Measurements from ENCODE around the gene MIB1.

The MIB1 gene

GRCh38 chr18:21759836-21760235 is 19.2 kb downstream of the MIB1 start:
- WGBS (ENCODE audit: insufficient coverage), result 100% methylated on average over 1 of the region's 2 CpGs
- DNase-seq, result no peak
- H3K4me3 ChIP-seq (ENCODE audit: control insufficient read depth in 1 of 7, extremely low read depth in 1 of 7, insufficient read depth in 4 of 7, low read depth in 2 of 7, low read length in 6 of 7), result no peak overlapping the region
- peaks cover 0 to 3% (median 0%) of the 10 kb centered on the region in 4 experiments for H3K36me3 ChIP-seq (ENCODE audit: control insufficient read depth in 4 of 4, insufficient read depth in 4 of 4, low read length in 3 of 4)
- peaks cover 0 to 9% (median 0%) of the 10 kb centered on the region in 4 experiments for H3K4me1 ChIP-seq (ENCODE audit: control extremely low read depth in 1 of 4, control insufficient read depth in 4 of 4, insufficient read depth in 4 of 4, low read length in 3 of 4)
- no peaks in the 10 kb centered on the region for H3K9me3 ChIP-seq (ENCODE audit: control extremely low read depth in 1 of 5, control insufficient read depth in 4 of 5, insufficient read depth in 2 of 5, low read depth in 1 of 5, low read length in 4 of 5)
- H3K27me3 ChIP-seq (replicated peaks in 2 of 5; ENCODE audit: control insufficient read depth in 4 of 5, insufficient read depth in 5 of 5, low read length in 4 of 5), result no peaks in the 10 kb centered on the region
- CTCF ChIA-PET, result interaction anchor here (1.0 to 2.8 kb wide), 3 partner anchors 11 to 159 kb away, joined by 3 to 7 read pairs (median 3); partner anchors contain the start of gene ESCO1
- H3K27ac ChIP-seq (ENCODE audit: insufficient read depth in 1 of 2, low read depth in 1 of 2, low read length in 2 of 2, poor library complexity in 1 of 2, severe bottlenecking in 2 of 2), result no peak overlapping the region
- POLR2A ChIA-PET, result no interaction called here

DNA sequence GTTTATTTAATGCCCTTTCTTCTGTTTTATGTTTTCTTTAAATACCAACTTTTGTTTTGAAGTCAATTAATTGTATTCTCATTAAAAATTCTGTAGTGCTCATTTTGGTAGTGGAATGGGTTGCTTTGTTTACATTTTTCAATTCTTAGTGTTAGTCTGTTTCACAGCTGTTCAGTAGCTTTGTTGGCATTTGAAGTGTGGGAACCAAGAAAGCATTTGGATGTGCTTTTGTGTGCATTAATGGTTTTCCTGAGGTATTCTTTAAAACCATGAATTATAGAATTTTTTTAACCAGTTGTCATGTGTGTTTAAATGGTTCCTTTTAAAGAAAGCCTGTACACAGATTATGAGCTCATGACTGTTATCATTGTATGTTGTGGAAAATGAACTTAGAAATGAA is 19.7 kb downstream of the MIB1 start:
- CTCF ChIA-PET, result interaction anchor here (1.0 to 2.8 kb wide), 3 partner anchors 11 to 160 kb away, joined by 3 to 7 read pairs (median 3); partner anchors contain the start of gene ESCO1
- Histone ChIP-seq H3K4me1 (ENCODE audit: control extremely low read depth in 1 of 4, control insufficient read depth in 4 of 4, insufficient read depth in 4 of 4, low read length in 3 of 4) (peaks cover 0 to 9% (median 0%) of the 10 kb centered on the region in 4 experiments), H3K27me3 (replicated peaks in 2 of 5; ENCODE audit: control insufficient read depth in 4 of 5, insufficient read depth in 5 of 5, low read length in 4 of 5) (no peaks in the 10 kb centered on the region), H3K4me3 (ENCODE audit: control insufficient read depth in 1 of 7, extremely low read depth in 1 of 7, insufficient read depth in 4 of 7, low read depth in 2 of 7, low read length in 6 of 7) (no peak overlapping the region), H3K36me3 (ENCODE audit: control insufficient read depth in 4 of 4, insufficient read depth in 4 of 4, low read length in 3 of 4) (peaks cover 0 to 3% (median 0%) of the 10 kb centered on the region in 4 experiments), H3K9me3 (ENCODE audit: control extremely low read depth in 1 of 5, control insufficient read depth in 4 of 5, insufficient read depth in 2 of 5, low read depth in 1 of 5, low read length in 4 of 5) (no peaks in the 10 kb centered on the region), H3K27ac (ENCODE audit: insufficient read depth in 1 of 2, low read depth in 1 of 2, low read length in 2 of 2, poor library complexity in 1 of 2, severe bottlenecking in 2 of 2) (no peak overlapping the region)
- POLR2A ChIA-PET, result no interaction called here
- no peak for DNase-seq

DNA sequence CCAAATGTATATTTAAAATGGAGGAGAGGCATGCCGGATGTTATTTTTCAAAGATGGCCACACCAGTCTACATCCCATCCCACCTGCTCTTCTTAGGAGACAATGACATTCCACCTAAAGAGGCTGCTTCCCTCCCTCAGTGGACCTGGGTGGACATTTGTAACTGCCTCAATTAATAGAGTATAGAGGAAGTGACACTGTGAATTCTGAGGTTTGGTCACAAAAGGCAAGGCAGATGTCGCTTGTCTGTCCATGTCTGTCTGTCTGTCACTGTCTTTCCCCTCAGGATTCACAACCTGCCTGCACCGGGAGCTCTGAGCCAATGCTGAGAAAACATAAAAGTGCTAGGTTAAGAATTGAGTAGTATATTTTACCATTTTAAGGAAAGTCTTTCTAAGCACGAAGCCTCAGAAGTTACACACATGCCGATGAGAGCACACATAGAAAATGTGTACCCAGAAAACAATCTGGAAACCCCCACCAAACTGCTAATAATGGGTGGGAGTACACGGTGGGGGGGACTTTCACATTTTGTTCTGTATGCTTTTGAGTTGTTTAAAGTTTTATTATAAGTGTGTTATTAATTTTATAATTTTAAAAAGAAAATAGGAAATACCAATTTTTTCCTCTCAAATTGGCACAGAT is 21.0 kb downstream of the MIB1 start:
- Histone ChIP-seq H3K36me3 (ENCODE audit: control insufficient read depth in 4 of 4, insufficient read depth in 4 of 4, low read length in 3 of 4) (peaks cover 7 to 13% (median 9%) of the 10 kb centered on the region in 4 experiments), H3K9me3 (ENCODE audit: control extremely low read depth in 1 of 5, control insufficient read depth in 4 of 5, insufficient read depth in 2 of 5, low read depth in 1 of 5, low read length in 4 of 5) (no peaks in the 10 kb centered on the region), H3K4me1 (ENCODE audit: control extremely low read depth in 1 of 4, control insufficient read depth in 4 of 4, insufficient read depth in 4 of 4, low read length in 3 of 4) (peaks cover 0 to 9% (median 0%) of the 10 kb centered on the region in 4 experiments), H3K4me3 (ENCODE audit: control insufficient read depth in 1 of 7, extremely low read depth in 1 of 7, insufficient read depth in 4 of 7, low read depth in 2 of 7, low read length in 6 of 7) (no peak overlapping the region), H3K27ac (ENCODE audit: insufficient read depth in 1 of 2, low read depth in 1 of 2, low read length in 2 of 2, poor library complexity in 1 of 2, severe bottlenecking in 2 of 2) (no peak overlapping the region), H3K27me3 (replicated peaks in 2 of 5; ENCODE audit: control insufficient read depth in 4 of 5, insufficient read depth in 5 of 5, low read length in 4 of 5) (no peaks in the 10 kb centered on the region)
- POLR2A ChIA-PET, result no interaction called here
- 94% methylated on average over 2 of the region's 6 CpGs for WGBS (ENCODE audit: insufficient coverage)
- DNase-seq, result no peak
- CTCF ChIA-PET, result interaction anchor here (2.8 kb wide), 1 partner anchor 12 kb away, joined by 7 read pairs; no protein-coding TSS in a partner anchor

DNA sequence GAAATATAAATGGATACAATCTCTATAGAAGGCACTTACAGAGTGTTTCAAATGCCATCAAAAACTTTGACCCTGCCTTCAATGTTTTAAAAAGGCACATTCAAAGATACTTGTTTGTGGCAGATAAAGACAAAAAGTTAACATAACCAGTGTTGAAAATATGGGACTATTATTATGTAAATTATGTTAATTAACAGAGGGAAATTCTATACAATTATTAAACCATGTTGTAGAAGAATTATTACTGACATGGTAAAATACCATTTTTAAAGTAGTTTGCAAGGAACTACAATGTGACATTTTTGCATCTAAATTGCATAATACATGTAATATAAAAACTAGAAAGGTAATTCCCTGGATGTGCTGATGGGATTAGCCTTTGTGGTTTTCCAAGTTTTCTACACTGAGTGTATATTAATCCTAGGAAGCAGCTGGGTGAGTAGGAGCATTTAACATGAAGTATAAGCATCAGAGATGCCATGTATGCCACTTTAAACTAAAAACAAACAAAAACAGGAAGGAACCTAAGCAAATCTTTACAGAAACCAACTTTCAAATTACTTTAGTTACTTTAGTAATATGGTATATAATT is 21.7 kb downstream of the MIB1 start:
- no peaks in the 10 kb centered on the region for H3K27me3 ChIP-seq (replicated peaks in 2 of 5; ENCODE audit: control insufficient read depth in 4 of 5, insufficient read depth in 5 of 5, low read length in 4 of 5)
- H3K36me3 ChIP-seq (ENCODE audit: control insufficient read depth in 4 of 4, insufficient read depth in 4 of 4, low read length in 3 of 4), result peaks cover 10 to 18% (median 15%) of the 10 kb centered on the region in 4 experiments
- H3K27ac ChIP-seq (ENCODE audit: insufficient read depth in 1 of 2, low read depth in 1 of 2, low read length in 2 of 2, poor library complexity in 1 of 2, severe bottlenecking in 2 of 2), result no peak overlapping the region
- POLR2A ChIA-PET, result no interaction called here
- H3K9me3 ChIP-seq (ENCODE audit: control extremely low read depth in 1 of 5, control insufficient read depth in 4 of 5, insufficient read depth in 2 of 5, low read depth in 1 of 5, low read length in 4 of 5), result no peaks in the 10 kb centered on the region
- DNase-seq, result no peak
- CTCF ChIA-PET, result interaction anchor here (1.0 kb wide), 1 partner anchor 21 kb away, joined by 3 read pairs; no protein-coding TSS in a partner anchor
- H3K4me3 ChIP-seq (ENCODE audit: control insufficient read depth in 1 of 7, extremely low read depth in 1 of 7, insufficient read depth in 4 of 7, low read depth in 2 of 7, low read length in 6 of 7), result no peak overlapping the region
- peaks cover 0 to 9% (median 0%) of the 10 kb centered on the region in 4 experiments for H3K4me1 ChIP-seq (ENCODE audit: control extremely low read depth in 1 of 4, control insufficient read depth in 4 of 4, insufficient read depth in 4 of 4, low read length in 3 of 4)

GRCh38 chr18:21763846-21764646 is 23.5 kb downstream of the MIB1 start:
- CTCF ChIA-PET, result no interaction called here
- Histone ChIP-seq H3K4me3 (ENCODE audit: control insufficient read depth in 1 of 7, extremely low read depth in 1 of 7, insufficient read depth in 4 of 7, low read depth in 2 of 7, low read length in 6 of 7) (no peak overlapping the region), H3K4me1 (ENCODE audit: control extremely low read depth in 1 of 4, control insufficient read depth in 4 of 4, insufficient read depth in 4 of 4, low read length in 3 of 4) (peaks cover 0 to 9% (median 0%) of the 10 kb centered on the region in 4 experiments), H3K36me3 (ENCODE audit: control insufficient read depth in 4 of 4, insufficient read depth in 4 of 4, low read length in 3 of 4) (peaks cover 17 to 31% (median 25%) of the 10 kb centered on the region in 4 experiments), H3K27ac (ENCODE audit: insufficient read depth in 1 of 2, low read depth in 1 of 2, low read length in 2 of 2, poor library complexity in 1 of 2, severe bottlenecking in 2 of 2) (no peak overlapping the region), H3K9me3 (ENCODE audit: control extremely low read depth in 1 of 5, control insufficient read depth in 4 of 5, insufficient read depth in 2 of 5, low read depth in 1 of 5, low read length in 4 of 5) (no peaks in the 10 kb centered on the region), H3K27me3 (replicated peaks in 2 of 5; ENCODE audit: control insufficient read depth in 4 of 5, insufficient read depth in 5 of 5, low read length in 4 of 5) (no peaks in the 10 kb centered on the region)
- POLR2A ChIA-PET, result interaction anchor here (0.6 kb wide), 1 partner anchor 16 kb away, joined by 6 read pairs; no protein-coding TSS in a partner anchor
- no peak for DNase-seq
- WGBS (ENCODE audit: insufficient coverage), result 71% methylated on average over 1 of the region's 3 CpGs

DNA sequence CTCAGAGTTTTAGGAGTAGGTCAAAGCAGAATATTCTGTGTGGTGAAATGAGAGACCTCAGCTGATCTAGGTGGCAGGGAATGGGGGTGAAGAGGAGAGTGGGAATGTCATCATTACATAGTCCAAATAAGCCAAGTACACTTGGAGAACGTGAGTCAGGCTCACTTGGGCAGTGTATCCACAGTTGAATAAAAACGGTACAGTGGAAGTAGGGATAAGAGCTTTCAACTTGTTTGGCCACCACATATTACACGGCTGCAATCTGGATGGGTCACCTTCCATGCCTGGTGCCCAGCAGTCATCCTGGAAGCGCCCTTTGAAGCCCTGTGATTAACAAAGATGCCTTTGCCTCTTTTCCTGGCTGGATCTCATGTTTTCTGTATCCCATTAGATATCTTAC is 28.6 kb downstream of the MIB1 start:
- 100% methylated on average over 4 of the region's 4 CpGs for WGBS (ENCODE audit: insufficient coverage)
- H3K4me3 ChIP-seq (ENCODE audit: control insufficient read depth in 1 of 7, extremely low read depth in 1 of 7, insufficient read depth in 4 of 7, low read depth in 2 of 7, low read length in 6 of 7), result no peak overlapping the region
- CTCF ChIA-PET, result interaction anchor here (1.0 kb wide), 1 partner anchor 165 kb away, joined by 3 read pairs; no protein-coding TSS in a partner anchor

More for the DNA sequence above, 28.6 kb downstream of the MIB1 start:
- Histone ChIP-seq H3K27ac (ENCODE audit: insufficient read depth in 1 of 2, low read depth in 1 of 2, low read length in 2 of 2, poor library complexity in 1 of 2, severe bottlenecking in 2 of 2) (no peak overlapping the region), H3K36me3 (ENCODE audit: control insufficient read depth in 4 of 4, insufficient read depth in 4 of 4, low read length in 3 of 4) (peaks cover 21 to 54% (median 37%) of the 10 kb centered on the region in 4 experiments), H3K27me3 (replicated peaks in 2 of 5; ENCODE audit: control insufficient read depth in 4 of 5, insufficient read depth in 5 of 5, low read length in 4 of 5) (no peaks in the 10 kb centered on the region), H3K4me1 (ENCODE audit: control extremely low read depth in 1 of 4, control insufficient read depth in 4 of 4, insufficient read depth in 4 of 4, low read length in 3 of 4) (no peaks in the 10 kb centered on the region), H3K9me3 (ENCODE audit: control extremely low read depth in 1 of 5, control insufficient read depth in 4 of 5, insufficient read depth in 2 of 5, low read depth in 1 of 5, low read length in 4 of 5) (no peaks in the 10 kb centered on the region)
- no peak for DNase-seq
- POLR2A ChIA-PET, result no interaction called here
